ENCODE measurements around the gene ATAD3B. TPM values are rescaled to one million over a fixed set of nuclear protein-coding genes. Genes with fewer than 3 reads are reported as not detected.

Gene ATAD3B
- polyA plus RNA-seq, 1 experiment: 7.7 TPM

- CTCF ChIA-PET: no interaction called here
- Histone ChIP-seq H3K27ac (ENCODE audit: low read depth, low read length) (no peak overlapping the region), H3K27me3 (ENCODE audit: control insufficient read depth, insufficient read depth, low read length) (no peaks in the 10 kb centered on the region), H3K4me3 (ENCODE audit: low read depth, low read length) (no peak overlapping the region), H3K9me3 (ENCODE audit: control insufficient read depth, insufficient read depth, low read length) (no peaks in the 10 kb centered on the region; the same call in 1 of the 2 replicates)
- TF ChIP-seq CTCF (IDR thresholded peaks at IDR 0.05; ENCODE audit: low read depth, low read length): no peak
- no peak for DNase-seq (ENCODE audit: low read depth, low spot score)
- POLR2A ChIA-PET: no interaction called here
These were observed 73.0 kb downstream of the ATAD3B start for GRCh38 chr1:1544544-1544943.

Other genes with a start within 250 kb of the ATAD3B start
- 109 and 115 TPM in 2 replicates for gene SDF4, start 239.8 kb upstream of the ATAD3B start, polyA plus RNA-seq (2011; rRNA removed)
- gene B3GALT6, start 239.5 kb upstream of the ATAD3B start, polyA plus RNA-seq (2011; rRNA removed): 15.2 and 15.7 TPM in 2 replicates
- 0.21 and 0.51 TPM in 2 replicates for gene C1QTNF12, start 225.0 kb upstream of the ATAD3B start, polyA plus RNA-seq (2011; rRNA removed)
- 31.1 and 31.4 TPM in 2 replicates for gene UBE2J2, start 197.9 kb upstream of the ATAD3B start, polyA plus RNA-seq (2011; rRNA removed)
- gene SCNN1D, start 191.3 kb upstream of the ATAD3B start, polyA plus RNA-seq (2011; rRNA removed): 1.5 and 1.8 TPM in 2 replicates
- gene ACAP3, start 163.8 kb upstream of the ATAD3B start, polyA plus RNA-seq (2011; rRNA removed): 17.5 and 24.8 TPM in 2 replicates
- gene PUSL1, start 163.2 kb upstream of the ATAD3B start, polyA plus RNA-seq (2011; rRNA removed): 9.6 and 15.6 TPM in 2 replicates
- 52.8 and 69.5 TPM in 2 replicates for gene INTS11, start 147.1 kb upstream of the ATAD3B start, polyA plus RNA-seq (2011; rRNA removed)
- 7.1 and 9.5 TPM in 2 replicates for gene CPTP, start 147.0 kb upstream of the ATAD3B start, polyA plus RNA-seq (2011; rRNA removed)
- gene TAS1R3, start 140.5 kb upstream of the ATAD3B start, polyA plus RNA-seq (2011; rRNA removed): 0.10 and 0.11 TPM in 2 replicates
- gene DVL1, start 122.3 kb upstream of the ATAD3B start, polyA plus RNA-seq (2011; rRNA removed): 8.9 and 13.6 TPM in 2 replicates
- 186 and 275 TPM in 2 replicates for gene MXRA8, start 113.2 kb upstream of the ATAD3B start, polyA plus RNA-seq (2011; rRNA removed)
- gene AURKAIP1, start 96.6 kb upstream of the ATAD3B start, polyA plus RNA-seq (2011; rRNA removed): 54.3 and 71.2 TPM in 2 replicates
- 169 and 181 TPM in 2 replicates for gene CCNL2, start 72.4 kb upstream of the ATAD3B start, polyA plus RNA-seq (2011; rRNA removed)
- gene MRPL20, start 64.5 kb upstream of the ATAD3B start, polyA plus RNA-seq (2011; rRNA removed): 131 and 140 TPM in 2 replicates
- 0.16 and 0.24 TPM in 2 replicates for gene ANKRD65, start 50.5 kb upstream of the ATAD3B start, polyA plus RNA-seq (2011; rRNA removed)
- 3.9 and 5.3 TPM in 2 replicates for gene VWA1, start 36.1 kb upstream of the ATAD3B start, polyA plus RNA-seq (2011; rRNA removed)
- 0.04 TPM in 1 of 2 replicates, not detected in the other for gene ATAD3C, start 22.1 kb upstream of the ATAD3B start, polyA plus RNA-seq (2011; rRNA removed)
- 8.5 and 11.0 TPM in 2 replicates for gene ATAD3A, start 40.4 kb downstream of the ATAD3B start, polyA plus RNA-seq (2011; rRNA removed)
- gene TMEM240, start 68.9 kb downstream of the ATAD3B start, polyA plus RNA-seq (2011; rRNA removed): 5.1 and 7.2 TPM in 2 replicates
- 104 and 113 TPM in 2 replicates for gene SSU72, start 103.1 kb downstream of the ATAD3B start, polyA plus RNA-seq (2011; rRNA removed)
- 1.4 and 2.3 TPM in 2 replicates for gene FNDC10, start 128.4 kb downstream of the ATAD3B start, polyA plus RNA-seq (2011; rRNA removed)
- 9.4 and 14.0 TPM in 2 replicates for gene MIB2, start 143.7 kb downstream of the ATAD3B start, polyA plus RNA-seq (2011; rRNA removed)
- 4.9 and 7.1 TPM in 2 replicates for gene MMP23B, start 160.4 kb downstream of the ATAD3B start, polyA plus RNA-seq (2011; rRNA removed)
- 6.7 and 13.3 TPM in 2 replicates for gene CDK11B, start 187.2 kb downstream of the ATAD3B start, polyA plus RNA-seq (2011; rRNA removed)
- gene SLC35E2B, start 221.0 kb downstream of the ATAD3B start, polyA plus RNA-seq (2011; rRNA removed): 30.5 and 36.4 TPM in 2 replicates